NCI-H345 (cell line): ENCODE data around the gene LITAF.
A peak's percentile ranks its signal among the peaks of the same experiment; 100 is the strongest.
"Not testable (repeated sequence)": the region's sequence is repeated elsewhere in the genome, so short reads cannot be mapped to it uniquely, and the experiment has no call there.

Source experiments
- DNase-seq: peaks from one replicate; lab custom pipeline; 2025; lab: John Stamatoyannopoulos, UW

LITAF gene

GRCh38 chr16:11620243-11621003 is 33.7 kb upstream of the LITAF start:
- no peak for DNase-seq

DNA sequence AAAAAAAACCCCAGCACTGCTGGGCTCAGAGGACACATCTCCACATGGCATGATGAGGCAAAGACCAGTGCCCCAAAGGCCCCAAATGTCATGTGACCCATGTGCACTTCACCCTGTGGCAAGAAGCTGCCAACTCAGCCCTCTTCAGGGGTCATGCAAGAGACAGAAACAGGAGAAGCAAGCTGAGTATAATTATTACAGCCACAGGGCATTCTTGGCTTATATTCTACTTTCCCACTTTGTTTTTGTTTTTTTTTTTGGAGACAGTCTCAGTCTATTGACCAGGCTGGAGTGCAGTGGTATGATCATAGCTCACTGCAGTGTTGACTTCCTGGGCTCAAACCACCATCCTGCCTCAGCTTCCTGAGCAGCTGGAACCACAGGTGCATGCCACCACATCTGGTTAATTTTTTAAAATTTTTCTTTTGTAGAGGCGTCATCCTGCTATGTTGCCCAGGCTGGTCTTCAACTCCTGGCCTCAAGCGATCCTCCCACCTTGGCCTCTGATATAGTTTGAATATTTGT is 32.7 kb upstream of the LITAF start:
- DNase-seq, result no peak

DNA sequence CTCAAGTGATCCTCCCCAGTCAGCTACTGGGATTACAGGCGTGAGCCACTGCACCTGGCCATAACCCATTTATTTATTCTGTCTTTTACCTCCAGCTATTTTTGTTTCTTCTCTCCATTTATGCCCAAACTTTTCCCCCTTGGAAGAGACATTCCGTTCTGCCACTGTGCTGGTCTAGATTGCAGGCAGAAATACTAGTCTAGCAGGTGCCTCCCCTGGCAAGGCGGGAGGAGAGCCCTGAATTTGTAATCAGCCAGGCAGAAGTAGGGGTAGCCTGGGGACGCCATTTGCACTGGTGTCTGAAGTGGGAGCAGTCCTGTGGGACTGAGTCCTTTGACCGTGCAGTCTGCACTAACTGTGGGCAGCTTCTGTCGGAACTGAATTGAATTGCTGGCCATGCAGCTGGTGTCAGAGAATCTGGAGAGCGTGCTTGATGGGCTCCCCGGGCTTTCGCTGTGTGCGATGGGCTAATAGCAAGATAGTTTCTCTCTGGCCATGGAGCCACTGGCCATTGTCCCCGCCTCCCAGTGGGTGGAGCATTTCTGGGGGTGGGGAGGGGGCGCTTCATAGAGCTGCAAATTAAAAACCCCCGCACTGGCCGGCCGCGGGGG is 31.5 kb upstream of the LITAF start:
- DNase-seq, result no peak

- no peak for DNase-seq
Observed at GRCh38 chr16:11615748-11616447, 29.2 kb upstream of the LITAF start.

GRCh38 chr16:11614587-11615175 is 28.0 kb upstream of the LITAF start:
- no peak for DNase-seq

DNA sequence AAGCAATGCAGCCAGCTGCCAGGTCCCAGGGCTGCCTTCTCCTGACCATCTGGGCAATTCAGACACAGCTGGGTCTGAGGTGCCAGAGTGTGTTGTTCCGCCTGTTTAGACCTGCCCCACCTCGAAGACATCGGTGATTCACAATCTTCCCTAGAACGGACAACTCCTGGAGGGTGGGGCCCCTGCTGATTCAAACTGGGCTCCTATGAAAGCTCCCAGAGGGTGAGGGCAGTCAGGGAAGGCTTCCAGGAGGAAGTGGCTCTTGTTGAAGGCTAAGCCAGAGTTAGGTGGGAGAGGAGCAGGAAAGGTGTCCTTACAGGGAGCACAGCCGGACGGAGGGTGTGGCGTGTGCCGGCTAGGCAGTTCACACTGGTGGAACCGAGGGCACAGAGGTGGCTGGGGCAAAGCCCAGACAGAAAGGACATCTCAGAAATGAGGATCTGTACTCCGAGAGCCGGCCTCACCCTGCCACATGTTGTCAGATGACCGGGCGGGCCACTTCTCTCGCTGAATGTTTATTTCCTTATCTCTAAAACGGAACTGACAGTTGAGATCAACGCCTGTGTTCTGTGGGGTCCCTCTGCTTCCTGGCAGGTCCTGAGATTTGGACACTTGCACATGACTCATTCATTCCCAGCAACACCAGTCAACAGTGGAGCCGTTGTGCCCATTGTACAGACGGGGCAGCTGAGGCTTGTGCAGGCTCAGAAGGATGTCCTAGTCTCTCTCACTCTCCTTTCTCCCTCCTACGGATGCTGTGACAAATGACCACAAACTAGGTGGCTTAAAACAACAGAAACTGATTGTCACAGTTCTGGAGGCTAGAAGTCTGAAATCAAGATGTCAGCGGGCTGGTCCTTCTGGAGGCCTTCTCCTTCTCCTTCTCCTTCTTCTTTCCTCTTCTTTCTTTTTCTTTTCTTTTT is 26.9 kb upstream of the LITAF start:
- DNase-seq, result no peak

- no peak for DNase-seq
Observed at GRCh38 chr16:11612665-11613025, 25.9 kb upstream of the LITAF start.

- no peak for DNase-seq
Observed at GRCh38 chr16:11611871-11612664, 25.3 kb upstream of the LITAF start.

GRCh38 chr16:11610580-11610979 is 23.9 kb upstream of the LITAF start:
- DNase-seq, result no peak

- DNase-seq, result no peak
Observed at GRCh38 chr16:11610121-11610505, 23.4 kb upstream of the LITAF start.

- no peak for DNase-seq
Observed at GRCh38 chr16:11609474-11610120, 22.9 kb upstream of the LITAF start.

GRCh38 chr16:11605891-11606290 is 19.2 kb upstream of the LITAF start:
- no peak for DNase-seq

- no peak for DNase-seq
Observed at GRCh38 chr16:11605564-11605886, 18.8 kb upstream of the LITAF start.

DNA sequence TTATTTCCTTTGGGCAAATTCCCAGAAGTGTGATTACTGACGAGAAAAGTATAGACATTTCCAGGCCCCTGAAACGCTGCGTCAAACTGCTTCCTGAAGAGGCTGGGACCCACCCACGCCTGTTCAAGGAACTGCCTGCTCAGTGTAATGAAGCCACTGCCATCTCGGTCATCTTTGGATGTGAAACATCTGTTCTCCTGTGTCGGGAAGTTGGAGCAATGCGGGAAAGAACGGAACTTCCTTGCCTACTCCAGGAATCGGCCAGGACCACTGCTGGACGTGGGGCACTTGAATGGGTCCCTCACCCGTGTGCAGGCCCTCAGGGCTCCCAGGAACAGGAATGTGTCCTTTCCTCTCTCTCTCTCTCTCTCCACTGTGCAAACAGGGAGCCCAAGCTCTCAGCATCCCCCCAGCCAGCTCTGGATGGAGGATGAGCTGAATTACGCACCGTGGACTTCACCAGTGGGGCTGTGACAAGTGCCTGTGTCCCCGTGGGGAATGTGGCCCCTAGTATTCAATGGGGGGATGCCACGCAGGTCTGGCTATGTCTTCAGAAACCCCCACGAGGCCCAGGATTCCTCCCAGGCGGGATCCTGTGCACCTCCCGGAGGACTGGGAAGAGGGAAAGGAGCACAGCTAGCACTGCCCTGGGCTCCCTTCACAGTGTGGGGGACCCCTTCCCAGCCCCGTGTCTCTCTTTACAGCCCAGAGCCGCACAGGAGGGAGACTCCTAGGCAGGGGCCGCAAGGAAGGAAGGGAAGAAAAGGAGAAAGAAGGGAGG is 18.3 kb upstream of the LITAF start:
- no peak for DNase-seq

DNA sequence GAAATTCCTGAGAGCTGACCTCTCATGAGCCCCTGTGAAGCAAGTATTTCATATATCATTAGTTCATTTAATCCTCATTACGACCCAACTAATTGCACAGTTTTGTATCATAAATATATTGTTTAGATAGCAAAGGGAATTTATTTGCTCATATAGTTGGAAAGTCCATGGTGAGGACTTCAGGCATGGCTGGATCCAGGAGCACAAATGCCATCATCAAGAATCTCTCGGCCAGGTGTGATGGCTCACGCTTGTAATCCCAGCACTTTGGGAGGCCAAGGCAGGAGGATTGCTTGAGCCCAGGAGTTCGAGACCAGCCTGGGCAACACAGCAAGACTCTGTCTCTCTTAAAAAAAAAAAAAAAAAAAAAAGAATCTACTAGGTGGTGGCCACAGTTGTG is 17.6 kb upstream of the LITAF start:
- not testable (repeated sequence) for DNase-seq

GRCh38 chr16:11603331-11603750 is 16.6 kb upstream of the LITAF start:
- peak; percentile 39 for DNase-seq

DNA sequence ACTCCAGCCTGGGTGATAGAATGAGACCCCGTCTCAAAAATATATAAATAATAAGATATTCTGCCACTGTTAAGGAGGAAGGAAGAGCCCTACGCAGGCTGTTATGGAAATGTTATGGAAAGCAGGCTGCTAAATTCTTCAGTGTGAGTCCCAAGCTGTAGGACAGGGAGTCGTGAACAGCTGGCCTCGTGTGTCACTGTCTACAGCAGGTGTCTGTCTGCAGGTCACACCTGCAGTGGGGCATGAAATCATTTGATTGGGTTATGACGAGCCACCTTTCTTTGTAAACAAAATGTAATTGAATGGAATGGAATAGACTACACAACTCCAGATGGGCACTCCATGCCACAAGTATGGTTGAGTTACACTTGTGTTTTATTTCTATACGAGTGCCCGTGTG is 15.6 kb upstream of the LITAF start:
- DNase-seq, result peak; percentile 87

DNA sequence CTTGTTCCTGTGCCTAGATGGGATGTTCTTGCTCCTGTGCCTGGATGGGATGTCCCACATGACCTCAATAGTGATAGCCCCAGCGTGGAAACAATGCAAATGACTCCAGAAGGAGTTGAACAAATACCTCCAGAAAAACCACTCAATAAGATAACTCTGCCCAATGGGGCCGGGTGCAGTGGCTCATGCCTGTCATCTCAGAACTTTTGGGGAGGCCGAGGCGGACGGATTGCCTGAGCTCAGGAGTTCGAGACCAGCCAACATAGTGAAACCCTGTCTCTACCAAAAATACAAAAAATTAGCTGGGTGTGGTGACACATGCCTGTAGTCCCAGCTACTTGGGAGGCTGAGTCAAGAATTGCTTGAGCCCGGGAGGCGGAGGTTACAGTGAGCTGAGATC is 15.2 kb upstream of the LITAF start:
- DNase-seq, result no peak

- no peak for DNase-seq
Observed at GRCh38 chr16:11601425-11601824, 14.7 kb upstream of the LITAF start.

DNA sequence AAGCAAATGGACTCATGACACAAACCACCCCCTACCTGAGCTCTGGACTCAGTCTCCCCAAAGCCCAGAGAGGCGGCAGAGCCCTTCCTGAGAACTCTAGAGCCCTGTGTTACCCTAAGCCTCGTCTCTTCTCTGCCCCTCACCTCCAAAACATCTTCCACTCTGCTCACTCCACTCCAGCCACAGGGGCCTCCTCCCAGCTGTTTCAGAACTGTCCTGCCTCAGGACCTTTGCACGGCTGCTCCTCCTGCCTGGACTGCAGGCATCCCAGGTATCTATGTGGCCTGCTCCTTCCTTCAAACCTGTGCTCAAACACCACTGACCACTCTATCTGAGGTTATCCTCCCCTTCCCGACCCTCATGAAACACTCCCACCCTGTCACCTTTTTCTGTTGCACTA is 12.9 kb upstream of the LITAF start:
- no peak for DNase-seq
